Measurements from ENCODE around the gene BLOC1S5. TPM values are rescaled to one million over a fixed set of nuclear protein-coding genes. Genes with fewer than 3 reads are reported as not detected.
A peak's percentile ranks its signal among the peaks of the same experiment; 100 is the strongest.

The BLOC1S5 gene
- total and polyA plus RNA-seq, 9 of the 15 experiments (the other 6 are each of a cell fraction or from before 2014, with no cell fraction given) = 8.5 to 41.0 (median 27.7) TPM

- TF ChIP-seq ATF4 (CRISPR knock-in tag; IDR thresholded peaks at IDR 0.05) (no peak), RBM39 (optimal IDR thresholded peaks at IDR 0.05; ENCODE audit: low read depth, low read length) (peak; percentile 17), ZBTB1 (CRISPR knock-in tag; IDR thresholded peaks at IDR 0.05; ENCODE audit: borderline replicate concordance, low read depth) (peak; percentile 86), RFX5 (IDR thresholded peaks at IDR 0.05; ENCODE audit: low read depth, low read length) (no peak), PPARD (CRISPR knock-in tag; IDR thresholded peaks at IDR 0.05) (no peak), USF2 (CRISPR knock-in tag; IDR thresholded peaks at IDR 0.05) (0 out of 2 replicates have a peak, but pooled peaks have one; percentile 10), TSHZ1 (CRISPR knock-in tag; IDR thresholded peaks at IDR 0.05) (0 out of 2 replicates have a peak, but pooled peaks have one; percentile 38), GTF2B (IDR thresholded peaks at IDR 0.05; ENCODE audit: extremely low read depth, insufficient read length) (no peak), TARDBP (IDR thresholded peaks at IDR 0.05) (0 out of 2 replicates have a peak, but pooled peaks have one; percentile 15), ZKSCAN8 (CRISPR knock-in tag; IDR thresholded peaks at IDR 0.05) (no peak), TBP (optimal IDR thresholded peaks at IDR 0.05; ENCODE audit: low read depth, low read length) (peak; percentile 66), ZNF143 (CRISPR knock-in tag; IDR thresholded peaks at IDR 0.05) (no peak), CREB3 (tag; conservative IDR thresholded peaks at IDR 0.05; ENCODE audit: low read depth) (no peak), LARP7 (IDR thresholded peaks at IDR 0.05) (peak; percentile 74; the same call in 1 of the 2 replicates), CBFB (CRISPR knock-in tag; IDR thresholded peaks at IDR 0.05) (0 out of 2 replicates have a peak, but pooled peaks have one; percentile 46), SRF (CRISPR knock-in tag; IDR thresholded peaks at IDR 0.05) (peak in 1 of 2 experiments; percentile 40; a peak in 1 of 4 replicates)
Observed at GRCh38 chr6:8063761-8064637, at the start of gene BLOC1S5 (continued).
